GM23338 (cell line): ENCODE results near the gene PROP1. TPM values are rescaled to one million over a fixed set of nuclear protein-coding genes. Genes with fewer than 3 reads are reported as not detected.

ENCODE experiments used
- ATAC-seq: fragments of 200-7000 bp; cut with Tn5 transposase; 3 replicates; pipeline ENCODE4 v1.9.1; 2020
- DNase-seq: peaks from one replicate; pipeline ENCODE4 v3.0.0-alpha.2; 2015; ENCODE audit warnings: low spot score
- H2AFZ ChIP-seq: fragments of 200-600 bp; sonication (generic); 2 replicates; pipeline ENCODE4 v1.8.0; 2016; ENCODE audit warnings: antibody characterized with exemption, mild to moderate bottlenecking, moderate library complexity
- H3F3A ChIP-seq: fragments of 200-600 bp; sonication (generic); replicated peaks from 2 replicates; pipeline ENCODE4 v1.8.0; 2017; ENCODE audit warnings: antibody characterized with exemption, mixed run types, low read depth
- H3K27ac ChIP-seq: fragments of 200-600 bp; sonication (generic); 2 replicates; pipeline ENCODE4 v1.6.1; 2016; ENCODE audit warnings: low read depth
- H3K27me3 ChIP-seq: fragments of 200-600 bp; sonication (generic); 2 replicates; pipeline ENCODE4 v1.8.0; 2016; ENCODE audit warnings: mild to moderate bottlenecking, mixed run types, moderate library complexity; ENCODE audit not compliant: insufficient read depth
- H3K36me3 ChIP-seq: fragments of 200-600 bp; sonication (generic); 2 replicates; pipeline ENCODE4 v1.8.0; 2016; ENCODE audit warnings: mild to moderate bottlenecking; ENCODE audit not compliant: insufficient read depth
- H3K4me1 ChIP-seq: fragments of 200-600 bp; sonication (generic); 2 replicates; pipeline ENCODE4 v1.8.0; 2016; ENCODE audit warnings: mild to moderate bottlenecking, moderate library complexity; ENCODE audit not compliant: insufficient read depth
- H3K4me2 ChIP-seq: fragments of 200-600 bp; sonication (generic); 2 replicates; pipeline ENCODE4 v1.7.1; 2017; ENCODE audit warnings: mixed run types
- H3K4me3 ChIP-seq: fragments of 200-600 bp; sonication (generic); 2 replicates; pipeline ENCODE4 v1.6.1; 2016; ENCODE audit warnings: mixed run types
- H3K79me2 ChIP-seq: fragments of 200-600 bp; sonication (generic); replicated peaks from 2 replicates; pipeline ENCODE4 v1.8.0; 2017; ENCODE audit warnings: mild to moderate bottlenecking; ENCODE audit not compliant: insufficient read depth
- H3K9me2 ChIP-seq: fragments of 200-600 bp; sonication (generic); 2 replicates; pipeline ENCODE4 v1.8.0; 2017; ENCODE audit not compliant: insufficient read depth
- H4K20me1 ChIP-seq: fragments of 200-600 bp; sonication (generic); replicated peaks from 2 replicates; pipeline ENCODE4 v1.8.0; 2017; ENCODE audit warnings: mild to moderate bottlenecking; ENCODE audit not compliant: insufficient read depth
- H3K27ac Mint-ChIP-seq: 2 replicates; pipeline ENCODE4 v1.8.0; 2020; ENCODE audit warnings: inconsistent platforms, mild to moderate bottlenecking, moderate library complexity, mixed read lengths
- H3K27me3 Mint-ChIP-seq: 3 replicates; pipeline ENCODE4 v1.8.0; 2022; ENCODE audit warnings: low read depth, mild to moderate bottlenecking, moderate library complexity, mixed read lengths, inconsistent platforms; ENCODE audit not compliant: insufficient read depth, poor library complexity
- H3K36me3 Mint-ChIP-seq: 3 replicates; pipeline ENCODE4 v1.8.0; 2021; ENCODE audit warnings: low read depth, mild to moderate bottlenecking, inconsistent platforms, moderate library complexity, mixed read lengths
- H3K4me1 Mint-ChIP-seq: 3 replicates; pipeline ENCODE4 v1.8.0; 2020; ENCODE audit warnings: mild to moderate bottlenecking, inconsistent platforms, mixed read lengths
- H3K4me3 Mint-ChIP-seq: 3 replicates; pipeline ENCODE4 v1.8.0; 2021; ENCODE audit warnings: moderate library complexity, mild to moderate bottlenecking, inconsistent platforms, mixed read lengths
- H3K9me3 Mint-ChIP-seq: 3 replicates; pipeline ENCODE4 v1.8.0; 2020; ENCODE audit warnings: moderate library complexity, mild to moderate bottlenecking, inconsistent platforms, mixed read lengths
- CREB1 ChIP-seq: fragments of 250-450 bp; sonication (Bioruptor Pico); IDR thresholded peaks from 2 replicates; pipeline ENCODE4 v1.5.0; 2020; ENCODE audit warnings: low read depth, mild to moderate bottlenecking, moderate library complexity
- CTCF ChIP-seq, 2 experiments: fragments of 200-600 bp in 1 of 2; sonication (generic) in 1 of 2; conservative IDR thresholded peaks; 2 replicates each; pipeline versions ENCODE4 v1.5.1 to v1.6.1; 2016 to 2017; ENCODE audit warnings: antibody characterized with exemption in 2 of 2, low read depth in 2 of 2, mild to moderate bottlenecking in 2 of 2, moderate library complexity in 1 of 2
- ETS1 ChIP-seq: IDR thresholded peaks from 2 replicates; pipeline ENCODE4 v1.6.1; 2016; ENCODE audit warnings: antibody characterized with exemption
- EZH2 ChIP-seq: fragments of 200-600 bp; sonication (generic); IDR thresholded peaks from one replicate; pipeline ENCODE4 v1.8.0; 2017; ENCODE audit warnings: antibody characterized with exemption, mild to moderate bottlenecking, low read depth; ENCODE audit not compliant: unreplicated experiment
- JUNB ChIP-seq: IDR thresholded peaks from one replicate; pipeline ENCODE4 v1.6.1; 2016; ENCODE audit warnings: antibody characterized with exemption; ENCODE audit not compliant: unreplicated experiment
- NANOG ChIP-seq: IDR thresholded peaks from 2 replicates; pipeline ENCODE4 v1.6.1; 2016; ENCODE audit warnings: antibody characterized with exemption, borderline replicate concordance
- POLR2AphosphoS5 ChIP-seq: IDR thresholded peaks from 2 replicates; pipeline ENCODE4 v1.6.1; 2016; ENCODE audit warnings: antibody characterized with exemption, low read depth
- REST ChIP-seq: IDR thresholded peaks from one replicate; pipeline ENCODE4 v1.6.1; 2018; ENCODE audit warnings: antibody characterized with exemption; ENCODE audit not compliant: unreplicated experiment
- STAT1 ChIP-seq: IDR thresholded peaks from one replicate; pipeline ENCODE4 v1.6.1; 2016; ENCODE audit warnings: antibody characterized with exemption; ENCODE audit not compliant: unreplicated experiment
- ZNF114 ChIP-seq: fragments of 250-450 bp; sonication (Bioruptor Pico); IDR thresholded peaks from 2 replicates; pipeline ENCODE4 v1.5.0; 2020; ENCODE audit warnings: mild to moderate bottlenecking, moderate library complexity
- ZNF331 ChIP-seq: fragments of 250-450 bp; sonication (Bioruptor Pico); IDR thresholded peaks from 2 replicates; pipeline ENCODE4 v1.5.0; 2020; ENCODE audit warnings: low read depth, mild to moderate bottlenecking, moderate library complexity
- polyA plus RNA-seq: library from polyadenylated mRNA; unstranded; fragments of >200 nt; fragmentation: Nextera tagmentation; extraction: Ambion mirVana; gene quantifications from 2 replicates; pipeline ENCODE4 v1.2.1, GENCODE V29; 2016
- total RNA-seq: library from RNA; depleted of rRNA; stranded (reverse); fragments of >200 nt; shearing (Covaris generic); gene quantifications from 2 replicates; pipeline ENCODE4 v1.2.3, GENCODE V29; 2014

PROP1 gene
- total and polyA plus RNA-seq, 2 experiments from 2014 or later: not detected

- TF ChIP-seq EZH2 (no peak), NANOG (no peak), CREB1 (CRISPR knock-in tag) (no peak)
Observed at GRCh38 chr5:177968661-177969211, 27.3 kb downstream of the PROP1 start (continued).

GRCh38 chr5:177967221-177967887 lies 28.7 kb downstream of the PROP1 start:
- Mint-ChIP-seq H3K4me1 (peaks cover 14% of the 10 kb centered on the region), H3K36me3 (peaks cover 48% of the 10 kb centered on the region), H3K9me3 (peaks cover 31% of the 10 kb centered on the region; the same call in 2 of the 3 replicates), H3K4me3 (no peak overlapping the region), H3K27ac (no peak overlapping the region), H3K27me3 (peaks cover 14% of the 10 kb centered on the region)
- Histone ChIP-seq H3K36me3 (no peaks in the 10 kb centered on the region), H3K4me3 (no peak overlapping the region), H2AFZ (no peak overlapping the region), H3K27ac (no peak overlapping the region), H3K4me1 (no peaks in the 10 kb centered on the region), H3F3A (no peaks in the 10 kb centered on the region), H3K27me3 (no peaks in the 10 kb centered on the region), H3K4me2 (no peak overlapping the region), H3K79me2 (no peaks in the 10 kb centered on the region), H4K20me1 (no peaks in the 10 kb centered on the region), H3K9me2 (no peaks in the 10 kb centered on the region)
- ATAC-seq (no peak), DNase-seq (no peak)
- no peak for TF ChIP-seq EZH2
- TF ChIP-seq REST: no peak
- TF ChIP-seq STAT1: no peak
- no peak for TF ChIP-seq ZNF331
- TF ChIP-seq ZNF114 (CRISPR knock-in tag): no peak
- no peak for TF ChIP-seq CTCF (conservative IDR thresholded peaks at IDR 0.05; ENCODE audit: low read depth in 2 of 2)
- no peak for TF ChIP-seq CREB1 (CRISPR knock-in tag)
- TF ChIP-seq POLR2AphosphoS5: no peak
- no peak for TF ChIP-seq NANOG
- no peak for TF ChIP-seq ETS1
- no peak for TF ChIP-seq JUNB
